Stimulated activated CD4-positive, alpha-beta T cell treated with anti-CD3 and anti-CD28 coated beads, Interleukin-15, amount 100 ng/mL, for 1 hour (primary cell): ENCODE measurements around the gene SEMA6D.

Source experiments
- DNase-seq, 2 donors: peaks; one replicate each; pipeline ENCODE4 v3.0.0-alpha.2; 2020; ENCODE audit warnings: low read depth in 1 of 2, low spot score in 1 of 2

SEMA6D gene, protein sequence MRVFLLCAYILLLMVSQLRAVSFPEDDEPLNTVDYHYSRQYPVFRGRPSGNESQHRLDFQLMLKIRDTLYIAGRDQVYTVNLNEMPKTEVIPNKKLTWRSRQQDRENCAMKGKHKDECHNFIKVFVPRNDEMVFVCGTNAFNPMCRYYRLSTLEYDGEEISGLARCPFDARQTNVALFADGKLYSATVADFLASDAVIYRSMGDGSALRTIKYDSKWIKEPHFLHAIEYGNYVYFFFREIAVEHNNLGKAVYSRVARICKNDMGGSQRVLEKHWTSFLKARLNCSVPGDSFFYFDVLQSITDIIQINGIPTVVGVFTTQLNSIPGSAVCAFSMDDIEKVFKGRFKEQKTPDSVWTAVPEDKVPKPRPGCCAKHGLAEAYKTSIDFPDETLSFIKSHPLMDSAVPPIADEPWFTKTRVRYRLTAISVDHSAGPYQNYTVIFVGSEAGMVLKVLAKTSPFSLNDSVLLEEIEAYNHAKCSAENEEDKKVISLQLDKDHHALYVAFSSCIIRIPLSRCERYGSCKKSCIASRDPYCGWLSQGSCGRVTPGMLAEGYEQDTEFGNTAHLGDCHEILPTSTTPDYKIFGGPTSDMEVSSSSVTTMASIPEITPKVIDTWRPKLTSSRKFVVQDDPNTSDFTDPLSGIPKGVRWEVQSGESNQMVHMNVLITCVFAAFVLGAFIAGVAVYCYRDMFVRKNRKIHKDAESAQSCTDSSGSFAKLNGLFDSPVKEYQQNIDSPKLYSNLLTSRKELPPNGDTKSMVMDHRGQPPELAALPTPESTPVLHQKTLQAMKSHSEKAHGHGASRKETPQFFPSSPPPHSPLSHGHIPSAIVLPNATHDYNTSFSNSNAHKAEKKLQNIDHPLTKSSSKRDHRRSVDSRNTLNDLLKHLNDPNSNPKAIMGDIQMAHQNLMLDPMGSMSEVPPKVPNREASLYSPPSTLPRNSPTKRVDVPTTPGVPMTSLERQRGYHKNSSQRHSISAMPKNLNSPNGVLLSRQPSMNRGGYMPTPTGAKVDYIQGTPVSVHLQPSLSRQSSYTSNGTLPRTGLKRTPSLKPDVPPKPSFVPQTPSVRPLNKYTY

DNA sequence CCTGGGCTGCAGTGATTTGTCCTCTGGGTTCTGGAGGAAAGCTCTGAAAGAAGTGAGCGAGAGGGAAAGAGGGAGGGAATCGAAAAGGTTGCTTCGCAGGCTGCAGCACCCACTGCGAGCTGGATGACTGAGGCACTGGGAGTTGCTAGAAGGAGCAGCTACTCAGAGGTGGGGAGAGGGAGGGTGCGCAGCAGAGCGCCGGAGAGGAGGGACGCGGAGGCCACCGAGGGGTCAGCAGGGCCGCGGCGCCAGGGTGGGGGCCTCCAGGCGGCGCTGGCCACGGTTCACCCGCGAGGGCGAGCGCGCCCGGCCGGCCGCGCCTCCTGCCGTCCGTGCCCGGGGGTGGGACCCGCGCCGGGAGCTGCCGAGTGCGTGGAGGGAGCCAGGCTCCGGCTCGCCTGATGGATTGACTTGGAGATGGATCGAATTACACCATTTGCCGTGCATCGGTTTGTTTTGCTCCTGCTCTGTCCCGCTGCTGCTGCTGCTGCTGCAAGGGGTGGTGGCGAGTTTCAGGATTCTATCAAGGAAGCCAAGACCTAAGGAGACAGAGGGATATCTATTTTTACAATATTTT, at the start of gene SEMA6D:
TSS of gene SEMA6D (plus strand) at position 470 of the 577 bp plus-strand sequence. CDS start 42,294 bp downstream, outside the sequence.
- no peak for DNase-seq

DNA sequence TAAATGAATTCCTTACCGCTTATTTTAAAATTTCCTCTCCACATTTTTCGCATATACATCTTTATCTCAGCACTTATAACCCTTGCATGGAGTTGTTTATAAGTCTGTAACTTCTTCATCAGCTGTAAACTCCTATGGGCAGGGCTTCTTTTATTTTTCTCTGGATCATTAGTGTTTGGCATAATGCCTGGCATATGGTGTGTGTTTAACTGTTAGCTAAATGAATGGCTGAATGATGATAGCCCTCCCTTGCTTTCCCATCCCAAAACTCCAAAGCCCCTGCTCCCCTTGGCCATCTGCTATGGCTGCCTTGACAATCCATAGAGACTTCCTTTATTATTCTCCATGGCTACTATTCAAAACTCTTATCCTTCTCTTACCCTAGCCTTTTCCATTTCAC, 48.1 kb upstream of the SEMA6D start:
- no peak for DNase-seq

DNA sequence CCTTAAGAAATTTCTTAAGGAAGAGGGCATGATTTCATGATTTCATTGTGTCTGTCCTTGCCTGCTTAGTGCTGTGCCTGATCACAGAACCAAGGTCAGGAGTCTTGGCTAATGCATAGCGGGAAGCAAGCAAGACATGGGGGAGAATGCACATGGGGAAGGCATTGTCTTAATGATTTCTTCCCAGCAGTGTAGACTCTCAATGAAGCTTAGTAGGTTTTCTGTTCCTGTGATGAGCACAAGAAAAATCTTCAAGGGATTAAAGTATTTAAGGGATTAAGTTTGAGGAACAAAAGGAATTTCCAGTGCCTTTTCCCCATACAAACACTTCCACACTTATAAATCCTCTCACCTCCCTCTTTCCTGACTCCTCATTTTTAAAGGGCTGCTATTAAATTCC, 46.9 kb upstream of the SEMA6D start:
- DNase-seq, result no peak

DNA sequence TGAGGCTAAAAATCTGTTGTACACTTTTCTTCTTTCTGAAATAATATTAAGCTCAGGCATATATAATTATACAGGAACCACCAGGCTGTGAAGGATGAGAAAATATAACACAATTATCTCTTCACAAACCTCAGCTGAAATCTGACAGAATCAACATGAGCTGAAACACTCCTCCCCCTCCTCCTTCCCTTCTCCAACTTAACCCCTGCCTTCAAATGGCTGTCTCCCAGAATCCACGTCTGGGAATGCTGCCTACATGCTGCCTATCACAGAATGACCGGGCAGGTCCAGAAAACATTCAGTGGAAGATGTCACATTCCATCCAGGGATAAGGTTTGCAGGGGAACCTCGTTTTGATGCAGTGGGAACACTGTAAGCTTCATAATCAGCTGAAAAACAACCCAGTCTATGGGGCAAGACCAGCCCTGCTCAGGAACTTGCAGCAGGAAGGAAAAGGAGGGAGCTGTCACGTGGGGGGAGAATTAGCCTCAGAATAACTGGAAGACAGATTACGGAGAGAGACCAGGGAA, 44.0 kb upstream of the SEMA6D start:
- DNase-seq, result no peak

DNA sequence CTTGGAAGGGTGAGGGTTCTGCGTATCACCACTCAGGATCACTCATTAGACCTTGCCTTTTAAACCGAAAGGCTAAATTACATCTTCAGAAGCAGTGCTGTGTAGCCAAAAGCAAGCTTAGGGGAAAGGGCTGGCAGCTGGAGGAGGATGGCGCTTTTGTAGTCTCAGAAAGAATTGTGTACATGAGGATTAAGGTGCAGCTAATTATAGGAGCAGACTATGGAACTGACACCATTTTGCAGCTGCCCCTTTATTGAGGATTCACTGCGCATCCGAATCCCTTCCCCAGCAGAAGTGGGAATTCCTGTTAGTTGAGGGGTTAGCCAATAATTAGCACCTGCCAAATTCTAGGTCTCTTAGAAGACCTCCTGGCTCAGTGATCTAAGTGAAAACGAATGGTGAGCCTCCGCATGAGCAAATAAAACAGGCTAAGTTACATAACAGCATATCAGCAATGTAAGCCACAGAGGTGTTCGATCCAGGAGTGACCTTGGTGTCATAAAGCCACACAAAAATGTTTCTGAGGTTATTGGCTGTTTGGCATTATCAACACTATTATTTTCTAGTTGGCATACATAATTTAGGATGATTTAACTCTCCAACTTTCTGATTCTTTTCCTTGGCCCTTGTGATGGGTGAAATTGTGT, 42.6 kb upstream of the SEMA6D start:
- DNase-seq, result no peak

DNA sequence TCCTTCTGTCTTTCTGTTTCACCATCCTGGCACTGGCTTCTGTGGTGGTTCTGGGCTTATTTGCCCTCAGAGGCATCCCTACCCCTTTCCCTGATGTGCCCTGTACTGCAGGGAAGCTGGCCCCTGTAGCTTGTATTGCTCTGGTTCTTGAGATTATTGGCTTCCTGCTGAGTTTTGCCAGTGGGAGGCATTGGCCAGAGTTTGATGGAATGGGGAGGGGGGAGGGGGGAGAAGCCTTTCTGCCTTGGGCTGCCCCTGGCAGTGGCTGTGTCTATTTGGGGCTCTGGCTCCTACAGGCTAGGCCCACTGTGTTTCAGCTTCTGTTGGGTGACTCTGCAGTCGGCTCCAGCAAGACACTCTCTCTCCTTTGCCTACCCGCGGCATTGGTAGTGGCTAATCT, 41.6 kb upstream of the SEMA6D start:
- DNase-seq, result no peak

DNA sequence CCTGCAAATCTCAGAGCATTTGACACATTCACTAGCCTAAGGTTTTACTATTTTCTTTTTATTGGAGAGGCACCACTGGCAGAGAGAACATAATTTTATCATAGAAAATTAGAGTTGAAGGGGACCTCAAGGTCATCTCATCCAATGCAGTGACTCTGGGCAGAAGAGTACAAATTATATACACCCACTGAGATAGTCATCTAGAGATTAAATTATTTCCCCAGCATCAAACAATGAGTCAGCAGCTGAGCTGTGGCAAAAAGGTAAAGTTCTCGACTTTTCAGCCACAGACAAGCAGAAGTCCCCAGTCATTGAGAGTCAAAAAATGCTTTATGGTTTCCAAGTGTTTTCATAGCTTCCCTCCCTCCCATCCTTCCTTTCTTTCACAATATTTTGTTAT, 39.3 kb upstream of the SEMA6D start:
- DNase-seq, result no peak

DNA sequence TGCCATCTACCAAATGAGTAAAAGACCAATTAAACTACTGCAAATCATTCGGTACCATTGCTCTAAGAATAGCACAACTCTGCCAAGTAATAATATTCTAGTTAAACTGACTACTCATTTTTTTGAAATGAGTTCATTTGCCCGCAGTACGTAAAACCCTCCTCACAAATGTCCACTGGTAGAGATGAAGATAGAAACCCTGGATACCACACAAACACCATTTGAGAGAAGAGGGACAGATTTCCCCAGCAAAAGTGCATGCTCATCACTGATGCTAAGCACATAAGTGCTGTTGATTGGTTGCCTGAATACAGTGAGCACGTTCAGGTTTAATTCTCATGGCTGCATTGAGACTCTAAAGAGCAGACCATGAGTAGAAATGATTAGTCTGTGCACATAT, 34.6 kb upstream of the SEMA6D start:
- no peak for DNase-seq

DNA sequence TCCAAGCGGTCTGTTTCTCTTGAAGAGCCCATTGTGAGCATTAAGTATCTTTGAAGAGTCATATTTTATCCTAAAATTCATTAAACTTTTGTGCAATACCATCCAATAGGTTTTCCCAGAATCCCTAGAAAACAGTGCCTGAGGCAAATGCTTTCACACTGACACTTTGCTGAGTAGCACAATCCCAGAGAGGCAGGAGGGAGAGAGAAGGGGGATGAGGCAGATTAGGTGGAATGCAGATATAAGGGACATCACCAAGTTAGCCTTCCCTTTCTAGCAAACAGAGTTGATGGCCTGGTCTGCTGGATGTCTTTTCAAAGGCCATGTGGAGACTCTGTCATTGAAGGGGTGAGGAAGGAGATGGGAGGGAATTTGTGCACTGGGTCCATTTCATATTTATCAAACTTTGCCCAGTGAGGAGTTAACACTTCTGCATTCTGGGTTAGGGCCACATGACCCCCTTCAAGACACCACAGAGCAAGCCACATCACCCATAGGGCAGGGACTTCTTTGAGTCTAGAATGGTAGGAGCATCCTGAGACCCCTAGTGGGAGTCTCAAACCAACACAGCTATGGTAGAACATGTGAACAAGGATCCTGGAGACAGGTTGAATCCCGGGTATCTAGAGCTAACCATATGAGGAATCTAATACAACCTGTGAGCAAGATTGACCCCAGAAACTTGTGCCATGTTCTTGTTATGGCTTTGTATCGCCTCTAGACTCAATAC, 32.0 kb upstream of the SEMA6D start:
- no peak for DNase-seq

DNA sequence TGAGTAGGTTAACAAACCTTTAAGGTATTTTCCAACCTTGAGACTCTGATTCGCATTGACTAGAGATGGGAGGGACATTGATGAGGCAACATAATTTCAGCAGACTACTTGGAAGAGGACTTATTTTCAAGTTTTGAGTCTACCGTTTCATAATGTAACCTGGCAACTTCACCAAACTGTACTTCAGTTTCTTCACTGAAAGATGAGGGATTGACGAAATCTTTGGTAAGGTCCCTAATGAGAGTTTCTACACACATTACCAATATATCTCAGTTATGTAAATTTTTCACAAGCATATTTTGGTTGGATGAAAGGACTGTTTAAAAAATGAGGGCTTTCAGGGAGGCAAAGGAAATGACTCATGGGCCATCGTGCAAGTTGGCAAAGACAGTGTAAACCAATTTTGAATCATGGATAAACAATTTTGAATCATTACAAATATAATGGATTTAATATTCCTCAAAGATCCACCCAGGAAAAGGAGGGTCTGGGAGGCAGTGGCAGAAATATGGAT, 28.7 kb upstream of the SEMA6D start:
- no peak for DNase-seq

DNA sequence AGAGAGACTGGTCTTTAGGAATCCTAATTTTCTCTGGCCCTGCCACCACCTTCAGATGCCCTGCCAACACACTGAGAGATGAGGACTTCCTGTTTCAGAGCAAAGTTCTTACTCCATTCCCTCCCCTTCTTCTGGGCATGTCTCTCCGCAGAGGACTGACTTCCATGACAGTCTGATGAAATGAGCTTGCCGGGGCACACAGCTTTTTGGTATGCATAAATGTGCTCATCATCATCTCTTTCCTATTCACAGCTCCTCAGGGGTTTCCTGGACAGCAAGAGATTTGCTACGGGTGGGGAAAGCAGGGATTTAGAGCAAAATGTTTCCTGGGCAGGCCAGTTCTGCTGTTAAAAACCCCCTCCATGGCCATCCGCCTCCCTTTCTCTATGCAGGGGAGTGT, 27.6 kb upstream of the SEMA6D start:
- DNase-seq, result no peak

DNA sequence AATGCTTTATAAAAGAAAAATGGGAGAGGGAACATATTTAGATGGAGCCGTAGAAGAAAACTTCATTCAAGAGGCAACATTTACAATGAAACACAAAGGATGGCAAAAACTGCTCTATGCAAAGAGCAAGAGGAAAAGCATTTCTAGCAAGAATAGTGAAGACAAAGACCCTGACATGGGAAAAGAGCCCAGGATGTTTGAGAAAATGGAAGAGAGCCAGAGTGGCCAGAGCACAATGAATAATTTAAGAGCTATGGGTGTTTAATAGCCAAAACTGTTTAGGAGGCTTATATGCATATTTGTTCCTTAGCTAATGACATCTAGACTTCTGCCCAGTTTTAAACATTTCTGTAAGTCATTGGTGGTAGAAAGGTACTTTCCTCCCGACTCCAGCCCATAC, 25.4 kb upstream of the SEMA6D start:
- DNase-seq, result no peak

DNA sequence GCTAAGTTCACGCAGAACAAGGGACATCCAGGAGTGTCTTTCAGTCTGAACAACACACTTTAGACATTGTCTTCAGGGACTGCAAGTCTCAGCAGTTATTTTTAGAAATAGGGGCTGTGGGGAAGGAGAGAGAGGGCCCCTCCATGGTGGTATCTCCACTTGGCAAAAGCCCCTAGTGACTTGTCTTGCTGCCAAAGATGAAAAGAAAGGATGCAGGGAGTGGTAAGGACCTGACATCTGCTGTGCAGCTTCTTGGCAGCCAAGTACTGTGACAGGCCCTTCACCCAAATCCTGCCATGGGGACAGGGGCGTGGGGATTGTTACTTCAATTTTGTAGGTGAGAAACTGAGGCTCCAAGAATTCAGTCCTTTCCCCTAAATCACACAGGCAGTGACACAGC, 21.0 kb upstream of the SEMA6D start:
- DNase-seq, result no peak

DNA sequence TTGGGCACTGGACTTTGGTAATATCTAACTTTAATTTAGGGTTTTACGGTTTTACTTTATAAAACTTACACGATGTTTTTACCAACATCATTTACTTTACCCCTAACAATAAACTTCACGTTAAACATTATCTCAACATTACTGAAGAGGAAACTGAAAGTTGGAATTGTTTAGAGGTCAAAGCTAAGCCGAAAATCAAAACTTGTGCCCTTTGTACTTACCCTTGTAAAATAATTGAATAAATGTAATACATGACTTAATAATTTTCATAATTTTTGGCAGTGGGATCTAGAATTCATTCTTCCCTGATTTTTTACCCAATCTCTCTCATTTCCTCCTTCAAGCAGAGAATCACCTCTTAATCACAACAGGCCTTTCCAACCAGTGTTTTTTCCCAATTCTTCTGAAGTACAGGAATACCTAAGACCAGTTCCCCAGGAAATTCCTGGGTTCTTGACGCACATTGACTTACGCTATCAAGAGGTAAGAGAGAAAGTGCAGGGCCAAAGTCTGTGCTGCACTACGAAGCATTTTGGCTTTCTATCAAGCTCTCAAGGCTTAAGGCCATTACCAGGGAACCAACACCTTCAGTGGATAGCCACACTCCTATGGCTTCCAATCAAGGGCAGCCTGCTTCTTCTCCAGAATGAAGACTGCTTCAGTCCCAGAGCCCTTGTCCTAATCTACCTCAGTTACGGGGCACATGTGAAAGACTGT, 11.9 kb upstream of the SEMA6D start:
- no peak for DNase-seq

DNA sequence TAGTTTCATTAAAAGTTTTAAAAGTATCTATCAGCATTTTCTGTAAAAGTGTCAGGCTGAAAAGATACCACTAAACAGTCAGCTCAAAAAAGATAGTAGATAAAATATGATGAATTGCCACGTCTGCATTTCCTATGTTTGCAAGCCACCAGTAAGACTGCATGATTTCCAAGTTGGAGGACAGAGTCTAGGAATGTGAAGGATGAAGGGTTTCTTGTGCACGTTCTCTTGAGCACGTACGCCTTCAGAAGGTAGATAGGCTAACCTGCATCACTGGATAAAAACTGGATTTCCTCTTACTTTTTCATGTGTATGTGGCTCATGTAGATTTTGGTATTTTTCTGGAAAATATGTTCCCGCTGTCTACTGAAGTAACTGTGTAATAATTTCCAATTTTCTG, 9.9 kb upstream of the SEMA6D start:
- no peak for DNase-seq

DNA sequence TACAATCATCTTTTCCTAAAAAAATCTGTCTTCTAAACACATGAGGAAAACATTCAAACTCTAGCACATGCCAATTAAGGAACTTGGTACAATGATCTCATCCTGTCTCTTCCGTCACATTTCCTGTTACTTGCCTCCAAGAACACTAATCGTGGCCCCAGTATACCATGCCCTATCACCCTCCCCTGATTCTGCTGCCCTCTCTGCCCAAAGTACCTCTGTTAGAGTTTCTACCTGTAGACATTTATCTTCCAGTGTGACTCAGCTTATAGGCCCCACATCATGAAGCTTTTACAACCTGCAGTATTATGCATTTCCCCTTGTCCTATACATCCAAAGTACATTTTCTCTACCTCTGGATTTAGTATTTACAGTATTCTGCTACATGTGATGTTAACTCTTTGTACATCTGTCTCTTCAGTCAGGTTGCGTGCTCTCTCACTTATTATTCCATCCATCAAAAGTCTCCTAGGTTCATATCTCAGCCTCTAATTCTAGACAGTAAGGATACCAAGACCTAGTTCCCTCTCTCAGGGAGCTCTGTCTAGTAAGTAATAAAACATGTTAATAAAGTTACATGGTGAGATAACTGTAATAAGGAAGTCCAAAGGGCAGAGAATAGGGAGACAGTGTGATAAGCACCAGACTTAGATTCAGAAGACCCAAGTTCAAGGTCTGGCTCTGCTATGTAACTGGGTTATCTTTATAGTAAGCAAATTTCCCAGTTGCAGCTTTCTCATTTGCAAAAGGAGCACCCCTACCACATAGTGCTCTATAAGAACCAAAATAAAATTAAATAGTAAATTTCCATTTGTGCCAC, 8.9 kb upstream of the SEMA6D start:
- no peak for DNase-seq

DNA sequence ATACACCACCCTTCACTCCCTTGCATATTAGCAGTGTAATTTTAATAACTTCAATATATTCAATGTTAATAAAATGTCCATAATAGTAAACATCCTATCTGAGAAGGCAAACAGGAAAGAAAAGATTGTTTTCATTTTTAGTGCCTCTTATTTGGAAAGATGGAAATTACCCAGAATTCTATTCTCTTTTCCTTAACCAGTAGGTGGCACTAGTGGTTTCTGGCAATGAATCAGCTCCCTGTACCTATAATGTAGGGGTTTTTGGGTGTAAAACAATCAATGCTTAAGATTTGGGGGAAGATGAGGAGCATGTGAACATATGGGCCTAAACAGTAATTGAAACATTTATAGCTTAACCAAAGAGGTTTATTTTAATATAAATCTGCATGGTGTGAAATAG, 5.7 kb upstream of the SEMA6D start:
- DNase-seq, result no peak

DNA sequence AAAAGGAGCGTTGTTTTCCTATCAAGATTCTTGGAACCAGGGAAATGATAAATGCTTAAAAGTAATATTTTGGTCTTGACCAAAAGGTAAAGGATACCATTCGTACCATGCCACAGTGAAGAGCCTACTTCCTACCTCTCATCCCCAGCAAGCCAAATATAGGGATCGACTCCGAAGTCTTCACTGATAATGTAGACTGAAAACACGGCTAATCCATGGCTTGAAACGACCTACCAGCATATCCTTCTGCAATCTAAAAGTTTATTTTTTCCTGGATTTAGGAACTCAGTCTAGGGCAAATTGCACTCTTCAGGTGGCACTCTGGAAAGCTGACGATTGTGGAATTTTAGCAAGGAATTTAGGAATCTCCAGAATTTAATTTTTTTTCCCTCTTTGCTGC, 1.9 kb upstream of the SEMA6D start:
- DNase-seq, result no peak
